Pancreas (tissue), 10 donors: ENCODE measurements around the gene CRACR2A. TPM values are rescaled to one million over a fixed set of nuclear protein-coding genes. Genes with fewer than 3 reads are reported as not detected.

Experiments used
- ATAC-seq, 4 donors: fragments of 200-7000 bp; cut with Tn5 transposase; one replicate each; pipeline versions ENCODE4 v1.8.0 to v1.9.1; 2020; ENCODE audit warnings: mild to moderate bottlenecking in 4 of 4, moderate library complexity in 4 of 4
- DNase-seq, 6 donors: peaks; one replicate each; pipeline ENCODE4 v3.0.0-alpha.2; 2020
- FAIRE-seq: peaks from 2 replicates; lab custom pipeline; 2012; peaks lifted over from hg19 to GRCh38; lab: Jason Lieb, UNC
- H3K27ac ChIP-seq, 4 donors: fragments of 200-600 bp; sonication (generic); 1 replicate in 3 of 4; 2 replicates in 1 of 4; pipeline versions ENCODE4 v1.5.0 to v1.8.0; 2020
- H3K27me3 ChIP-seq, 4 donors: fragments of 200-600 bp; one replicate each; pipeline ENCODE4 v1.8.0; 2021
- H3K36me3 ChIP-seq, 3 donors: fragments of 200-600 bp; sonication (generic) in 1 of 3; one replicate each; pipeline versions ENCODE4 v1.5.0 to v1.8.0; 2020 to 2021
- H3K4me1 ChIP-seq, 3 donors: fragments of 200-600 bp; one replicate each; pipeline ENCODE4 v1.8.0; 2021
- H3K4me3 ChIP-seq, 4 donors: fragments of 200-600 bp; sonication (generic) in 2 of 4; one replicate each; pipeline versions ENCODE4 v1.5.0 to v1.8.0; 2020 to 2021
- H3K9me3 ChIP-seq, 4 donors: fragments of 200-600 bp; one replicate each; pipeline ENCODE4 v1.8.0; 2021
- CTCF ChIP-seq, 4 donors: fragments of 200-600 bp; sonication (generic) in 3 of 4; IDR thresholded peaks; one replicate each; pipeline versions ENCODE4 v1.5.0 to v1.8.0; 2021; ENCODE audit warnings: antibody characterized with exemption in 4 of 4
- WGBS, 2 donors: extraction: QIAGEN DNeasy Blood & Tissue Kit; methylation state at CpG; one replicate each; pipeline ENCODE4 v1.1.7; 2013; 5-methylcytosine and 5-hydroxymethylcytosine counted together
- intact Hi-C, 3 donors: fragments of 100-400 bp; cut with DNase I; formaldehyde crosslinking; loops; one replicate each; pipeline versions ENCODE4 v1.11.1 to v1.14.2; 2022
- polyA plus RNA-seq, 2 donors: library from polyadenylated mRNA; stranded (reverse); fragments of 200-250 nt; gene quantifications; one replicate each; pipeline ENCODE4 v1.2.3, GENCODE V29; 2013
- total RNA-seq, 6 donors: library from RNA; stranded (reverse); fragmentation: NEBNext Ultra II Directional in 4 of 6; extraction: Animal tissue kit (Norgen Biotek cat#: 25700) in 4 of 6; gene quantifications; one replicate each; pipeline versions ENCODE4 v1.2.1 to v1.2.4, GENCODE V29; 2021 to 2023
- donor health status: healthy with polysubstance abuse.
- donor health status: DM: no; HTN: no; CAD: no; lungs with moderate emphysema.
- donor health status: DM: no; HTN: no; CAD: no.
- donor health status: control.
- donor health status: control.
- donor health status: Bipolar disorder and iron deficiency.
- donor health status: DM: yes; HTN: yes; CAD: no.
- donor health status: DM: no; HTN: no; CAD: no.
- donor health status: DM: no; HTN: no; CAD: no.
- donor health status: DM: yes; HTN: yes; CAD: no.

CRACR2A gene, protein sequence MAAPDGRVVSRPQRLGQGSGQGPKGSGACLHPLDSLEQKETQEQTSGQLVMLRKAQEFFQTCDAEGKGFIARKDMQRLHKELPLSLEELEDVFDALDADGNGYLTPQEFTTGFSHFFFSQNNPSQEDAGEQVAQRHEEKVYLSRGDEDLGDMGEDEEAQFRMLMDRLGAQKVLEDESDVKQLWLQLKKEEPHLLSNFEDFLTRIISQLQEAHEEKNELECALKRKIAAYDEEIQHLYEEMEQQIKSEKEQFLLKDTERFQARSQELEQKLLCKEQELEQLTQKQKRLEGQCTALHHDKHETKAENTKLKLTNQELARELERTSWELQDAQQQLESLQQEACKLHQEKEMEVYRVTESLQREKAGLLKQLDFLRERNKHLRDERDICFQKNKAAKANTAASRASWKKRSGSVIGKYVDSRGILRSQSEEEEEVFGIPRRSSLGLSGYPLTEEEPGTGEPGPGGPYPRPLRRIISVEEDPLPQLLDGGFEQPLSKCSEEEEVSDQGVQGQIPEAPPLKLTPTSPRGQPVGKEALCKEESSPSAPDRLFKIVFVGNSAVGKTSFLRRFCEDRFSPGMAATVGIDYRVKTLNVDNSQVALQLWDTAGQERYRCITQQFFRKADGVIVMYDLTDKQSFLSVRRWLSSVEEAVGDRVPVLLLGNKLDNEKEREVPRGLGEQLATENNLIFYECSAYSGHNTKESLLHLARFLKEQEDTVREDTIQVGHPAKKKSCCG
- total RNA-seq (10 to 100 TPM in 1 of 6 donors, 1 to 10 TPM in 5; 4.9 to 10.3 (median 8.6) TPM), polyA plus RNA-seq (1 to 10 TPM; 1.5 to 4.2 TPM)

DNA sequence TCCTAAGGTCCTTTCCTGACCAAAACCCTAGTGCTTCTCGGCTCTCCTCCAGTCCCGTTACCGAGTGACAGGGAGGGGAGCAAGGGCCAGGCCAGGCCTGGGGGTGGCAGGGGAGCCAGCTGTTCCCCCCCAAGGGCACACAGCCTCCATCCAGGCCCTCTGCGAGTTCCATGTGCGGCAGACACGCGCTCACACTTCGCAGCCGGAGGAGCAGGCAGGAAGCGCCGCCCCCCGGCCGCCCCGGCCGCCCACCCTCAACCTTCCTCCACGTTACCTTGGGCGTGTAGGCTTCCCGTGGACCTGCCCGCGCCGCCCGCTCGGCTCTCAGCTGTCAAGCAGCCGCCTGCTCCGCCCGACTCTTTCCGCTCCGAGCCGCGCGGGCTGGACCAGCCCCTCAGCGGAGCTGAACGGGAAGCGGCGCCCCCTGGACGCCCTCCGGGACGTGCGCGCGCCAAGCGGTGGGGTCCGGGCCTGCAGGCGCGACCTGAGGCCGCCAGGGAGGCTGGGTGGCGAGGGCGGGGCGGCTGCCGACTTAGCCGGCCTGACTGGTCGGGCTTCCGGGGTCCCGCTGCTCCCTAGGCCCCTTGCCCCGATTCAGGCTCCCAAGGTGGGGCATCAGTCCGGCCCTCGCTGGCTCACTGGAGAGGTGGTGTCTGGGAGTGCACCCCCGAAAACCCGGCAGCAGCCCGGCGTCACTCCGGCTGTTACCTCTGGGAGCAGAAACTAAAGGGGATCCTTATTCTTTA lies at the start of gene CRACR2A:
TSS of gene CRACR2A (minus strand) at position 369 of the 746 bp plus-strand sequence. CDS start 56,110 bp downstream, outside the sequence.
- Histone ChIP-seq H3K4me1 (peaks cover 5 to 20% (median 18%) of the 10 kb centered on the region in 3 donors), H3K27ac (peak within 1 kb of the TSS; percentile 32 to 71 (median 64)), H3K36me3 (no peaks in the 10 kb centered on the region), H3K4me3 (peak within 1 kb of the TSS; percentile 37 to 66 (median 54)), H3K27me3 (no peaks in the 10 kb centered on the region), H3K9me3 (no peaks in the 10 kb centered on the region)
- TF ChIP-seq CTCF (IDR thresholded peaks at IDR 0.05), result peak in 3 of 4 donors; percentile 29 to 63 (median 33)
- DNase-seq, result peak; percentile 60 to 90 (median 66)
- WGBS, 2 donors, result 29 to 32% methylated on average over 55 to 62 of the region's 62 CpGs
- intact Hi-C loops, result no loop called here
- FAIRE-seq, result no peak
- ATAC-seq, result peak; percentile 65 to 78 (median 76)

DNA sequence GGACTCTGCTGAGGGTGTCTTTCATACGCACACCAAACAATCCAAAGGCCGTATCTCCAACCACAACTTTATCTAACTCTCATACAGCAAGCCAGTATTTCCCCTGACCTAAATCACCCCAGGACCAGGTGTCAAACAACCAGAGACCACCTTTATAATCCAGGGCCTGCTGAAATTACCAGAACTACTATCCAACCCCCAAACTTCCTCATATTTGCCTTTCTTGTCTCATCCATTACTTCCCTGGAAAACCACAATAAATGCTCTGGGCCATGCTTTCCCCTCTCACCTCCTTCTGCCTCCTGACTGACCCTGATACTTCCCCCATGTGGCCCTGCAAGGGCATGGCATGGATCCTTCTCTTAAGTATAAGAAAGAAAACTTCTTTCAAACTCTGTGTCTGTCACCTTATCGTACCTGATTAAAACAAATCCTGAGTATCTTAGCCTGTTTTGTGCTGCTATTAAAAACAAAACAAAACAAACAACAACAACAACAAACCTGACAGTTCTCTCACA lies 44.7 kb upstream of the CRACR2A start:
- WGBS, 2 donors, result 89 to 92% methylated on average over 3 of the region's 3 CpGs
- Histone ChIP-seq H3K9me3 (no peaks in the 10 kb centered on the region), H3K36me3 (no peaks in the 10 kb centered on the region), H3K4me3 (no peak overlapping the region), H3K27me3 (no peaks in the 10 kb centered on the region), H3K27ac (no peak overlapping the region), H3K4me1 (peaks cover 0 to 18% (median 0%) of the 10 kb centered on the region in 3 donors)
- intact Hi-C loops, result loop anchor here in 1 of 3 donors (10.0 kb wide), 1 partner anchor 493 kb away; no protein-coding TSS in a partner anchor
- DNase-seq, result no peak
- no peak for ATAC-seq
- FAIRE-seq, result no peak
- no peak for TF ChIP-seq CTCF (IDR thresholded peaks at IDR 0.05)

DNA sequence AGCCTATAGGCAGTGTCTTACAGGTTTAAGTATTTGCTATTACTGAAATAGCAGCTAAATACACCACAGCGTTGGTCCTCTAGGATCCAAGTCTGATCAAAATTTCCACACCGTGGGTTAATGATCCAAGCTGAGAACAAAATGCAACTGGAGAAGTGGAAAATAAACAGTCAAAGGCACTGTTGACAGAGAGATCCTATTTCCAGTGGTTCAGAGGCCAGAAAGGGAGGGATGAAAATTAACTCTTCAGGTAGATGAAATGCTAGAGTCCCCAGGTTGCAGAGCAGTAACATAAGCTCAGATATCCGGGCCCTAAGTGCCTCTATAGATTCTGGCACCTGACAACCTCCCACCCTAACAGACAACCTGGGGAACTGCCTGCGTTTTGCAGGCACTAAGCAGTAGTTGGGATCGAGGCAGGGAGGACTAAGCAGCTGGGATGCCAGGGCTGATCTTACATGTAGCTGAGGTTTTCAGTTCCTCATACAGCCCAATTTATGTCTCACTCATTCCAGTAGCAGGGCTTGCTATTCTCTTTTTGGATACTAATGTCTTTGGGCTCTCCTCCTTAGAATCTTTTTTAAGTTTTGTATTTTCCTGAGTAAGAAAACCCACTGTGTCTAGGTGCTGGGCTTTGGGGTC lies 42.7 kb upstream of the CRACR2A start:
- DNase-seq (no peak), ATAC-seq (peak; percentile 38 to 71 (median 63)), FAIRE-seq (no peak)
- no peaks in the 10 kb centered on the region for H3K9me3 ChIP-seq
- intact Hi-C loops, result loop anchor here in 1 of 3 donors (10.0 kb wide), 1 partner anchor 491 kb away; no protein-coding TSS in a partner anchor
- TF ChIP-seq CTCF (IDR thresholded peaks at IDR 0.05), result no peak
- peaks cover 0 to 18% (median 0%) of the 10 kb centered on the region in 3 donors for H3K4me1 ChIP-seq
- no peak overlapping the region for H3K27ac ChIP-seq
- H3K36me3 ChIP-seq, result no peaks in the 10 kb centered on the region
- no peaks in the 10 kb centered on the region for H3K27me3 ChIP-seq
- H3K4me3 ChIP-seq, result no peak overlapping the region
- WGBS, 2 donors, result 19 to 32% methylated on average over 5 of the region's 5 CpGs

GRCh38 chr12:3795066-3795465 lies 42.2 kb upstream of the CRACR2A start:
- TF ChIP-seq CTCF (IDR thresholded peaks at IDR 0.05), result no peak
- H3K4me3 ChIP-seq, result no peak overlapping the region
- FAIRE-seq (no peak), ATAC-seq (no peak), DNase-seq (no peak)
- no peaks in the 10 kb centered on the region for H3K27me3 ChIP-seq
- H3K27ac ChIP-seq, result no peak overlapping the region
- intact Hi-C loops, result loop anchor here in 1 of 3 donors (10.0 kb wide), 1 partner anchor 490 kb away; no protein-coding TSS in a partner anchor
- H3K9me3 ChIP-seq, result no peaks in the 10 kb centered on the region
- WGBS, 2 donors, result 25 to 41% methylated on average over 2 of the region's 2 CpGs
- H3K4me1 ChIP-seq, result peaks cover 0 to 18% (median 0%) of the 10 kb centered on the region in 3 donors
- H3K36me3 ChIP-seq, result no peaks in the 10 kb centered on the region
